GM18909 (cell line): Measurements from ENCODE around the gene PRKCQ.
"Not testable (repeated sequence)": the region's sequence is repeated elsewhere in the genome, so short reads cannot be mapped to it uniquely, and the experiment has no call there.

Source experiments
- ATAC-seq: cut with Tn5 transposase; IDR thresholded peaks from one replicate; pipeline ENCODE4 v1.9.1; 2021; ENCODE audit warnings: mild to moderate bottlenecking; ENCODE audit not compliant: unreplicated experiment, poor library complexity

Gene PRKCQ

DNA sequence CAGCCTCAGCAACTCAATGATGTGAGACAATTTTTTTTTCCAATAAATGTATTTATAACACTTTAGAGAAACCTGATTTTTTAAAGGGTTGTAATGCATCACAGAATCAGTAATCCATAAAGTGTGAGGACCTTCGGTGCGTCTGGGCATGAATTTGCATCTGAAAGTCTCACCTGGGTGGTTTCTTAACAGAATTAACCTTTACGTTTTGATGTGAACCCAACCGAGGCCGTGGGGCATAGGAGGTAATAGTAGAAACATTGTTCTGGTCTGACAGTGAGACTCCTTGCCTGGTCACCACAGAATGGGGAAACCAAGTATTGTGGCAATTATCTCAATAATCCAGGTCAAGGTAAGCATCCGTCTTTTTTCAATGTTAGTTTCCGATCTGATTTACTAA lies 114.6 kb downstream of the PRKCQ start:
- ATAC-seq, result no peak

DNA sequence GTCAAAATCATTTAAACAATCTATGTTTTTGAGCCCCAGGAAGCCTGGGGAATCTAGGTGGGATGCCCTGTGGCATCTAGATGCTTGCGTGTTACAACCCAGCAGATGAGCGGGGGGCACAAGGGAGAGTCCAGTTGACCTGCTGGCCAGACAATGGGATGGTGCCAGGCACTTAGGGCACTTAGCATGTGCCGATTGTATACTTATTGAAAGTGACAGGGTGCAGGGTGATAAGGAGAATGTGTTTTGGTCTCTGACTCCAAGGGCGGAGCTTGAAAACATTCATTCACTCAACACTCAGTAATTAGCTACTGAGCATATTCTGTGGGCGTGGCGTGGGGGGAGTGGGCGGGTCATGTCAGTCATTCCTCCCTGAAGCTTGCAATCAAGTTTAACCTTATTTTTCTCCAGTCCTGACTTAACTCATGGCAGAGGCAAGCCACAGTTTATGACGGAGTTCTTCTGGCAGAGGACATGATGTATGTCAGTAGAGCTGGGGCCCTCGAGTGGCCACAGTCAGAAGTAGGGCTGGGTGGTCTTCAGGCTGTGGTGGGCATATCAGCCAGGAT lies 115.1 kb downstream of the PRKCQ start:
- no peak for ATAC-seq

DNA sequence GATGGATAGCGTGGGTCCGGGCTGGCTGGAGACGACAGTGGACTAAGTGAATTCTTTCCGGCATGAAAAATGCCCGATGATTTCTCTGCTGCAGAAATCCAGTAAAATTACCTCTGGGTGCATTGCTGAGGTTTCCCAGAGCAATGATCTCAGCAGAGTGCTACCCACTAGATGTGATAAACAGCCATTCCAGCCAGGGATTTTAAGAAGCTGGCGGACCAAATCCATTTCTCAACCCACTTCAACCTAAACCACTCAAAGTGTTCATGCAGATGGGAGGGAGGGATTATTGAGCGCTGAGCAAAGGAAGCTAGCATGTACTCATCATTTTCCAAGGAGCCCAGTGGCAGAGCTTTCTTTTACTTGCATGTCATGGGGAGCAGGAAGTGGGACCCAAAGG lies 116.7 kb downstream of the PRKCQ start:
- no peak for ATAC-seq

DNA sequence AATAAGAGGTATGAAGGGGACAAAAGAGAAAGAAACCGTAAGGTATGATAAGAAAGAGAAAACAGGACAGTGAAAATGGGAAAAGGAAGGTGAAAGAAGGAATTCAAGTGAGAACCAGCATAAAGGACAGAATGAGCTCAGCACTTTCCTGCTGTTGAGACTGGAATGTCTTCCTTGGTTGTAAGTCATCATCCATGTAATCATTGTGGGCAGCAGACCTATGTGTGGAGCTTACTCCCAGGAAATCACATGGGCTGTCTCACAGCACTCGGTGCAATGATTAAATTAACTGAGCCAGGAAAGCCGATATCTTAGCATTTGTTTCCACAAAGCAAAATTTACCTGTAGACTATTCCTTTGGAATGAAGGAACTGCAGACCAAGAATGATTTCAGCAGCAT lies 118.1 kb downstream of the PRKCQ start:
- no peak for ATAC-seq

DNA sequence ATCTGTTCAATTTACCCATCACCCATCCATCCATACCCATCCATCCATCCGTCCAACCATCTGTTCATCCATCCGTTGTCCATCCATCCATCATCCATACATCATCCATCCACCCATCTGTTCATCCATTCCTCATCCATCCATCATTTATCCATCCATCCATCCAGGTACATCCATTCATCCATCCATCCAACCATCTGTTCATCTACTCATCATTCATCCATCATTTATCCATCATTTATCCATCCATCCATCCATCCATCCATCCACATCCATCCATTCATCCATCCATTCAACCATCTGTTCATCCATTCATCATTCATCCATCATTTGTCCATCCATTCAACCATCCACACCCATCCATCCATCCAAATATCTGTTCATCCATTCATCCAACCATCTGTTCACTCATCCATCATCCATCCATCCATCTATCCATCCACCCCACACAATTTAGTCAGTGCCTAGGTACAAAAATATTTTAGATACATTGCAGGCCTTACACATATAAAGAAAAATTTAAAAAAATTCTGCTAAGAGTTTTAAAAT lies 119.1 kb downstream of the PRKCQ start:
- no peak for ATAC-seq

DNA sequence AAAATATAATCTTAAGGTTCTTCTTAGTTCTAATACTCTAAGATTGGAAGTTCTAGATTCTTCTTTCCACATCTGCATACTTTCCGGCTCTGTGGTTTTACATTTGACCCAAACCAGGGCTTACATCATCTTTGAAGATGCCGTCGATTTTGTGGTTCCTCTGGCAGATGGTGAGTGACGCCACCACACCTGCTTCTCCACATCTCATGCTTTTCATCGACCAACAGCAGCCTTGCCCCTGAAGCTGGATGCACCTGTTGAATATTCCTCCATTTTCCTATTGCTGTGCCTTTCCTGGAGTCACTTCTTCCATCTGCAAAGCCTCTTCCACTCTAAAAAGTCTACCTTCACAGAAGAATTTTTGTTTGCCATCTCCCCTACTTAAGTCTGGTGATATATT lies 121.3 kb downstream of the PRKCQ start:
- ATAC-seq, result no peak

DNA sequence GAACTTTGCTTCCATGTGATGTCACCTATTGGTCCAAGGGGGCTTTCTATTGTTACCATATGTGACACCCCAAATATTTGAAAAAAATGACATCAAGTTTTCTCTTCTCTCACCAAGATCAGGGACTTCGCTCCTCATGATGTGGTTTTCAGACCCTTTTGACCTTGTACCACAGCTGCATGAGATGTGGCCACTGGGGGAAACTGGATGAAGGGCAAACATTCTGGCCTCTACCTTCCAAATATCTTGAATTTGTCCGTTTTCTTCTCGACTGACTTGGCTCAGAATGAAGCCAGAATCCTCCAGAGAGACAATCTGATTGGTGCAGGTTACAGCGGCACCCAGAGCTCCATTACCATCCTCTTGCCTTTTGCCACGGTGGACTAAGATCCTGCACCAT lies 122.7 kb downstream of the PRKCQ start:
- ATAC-seq, result no peak

DNA sequence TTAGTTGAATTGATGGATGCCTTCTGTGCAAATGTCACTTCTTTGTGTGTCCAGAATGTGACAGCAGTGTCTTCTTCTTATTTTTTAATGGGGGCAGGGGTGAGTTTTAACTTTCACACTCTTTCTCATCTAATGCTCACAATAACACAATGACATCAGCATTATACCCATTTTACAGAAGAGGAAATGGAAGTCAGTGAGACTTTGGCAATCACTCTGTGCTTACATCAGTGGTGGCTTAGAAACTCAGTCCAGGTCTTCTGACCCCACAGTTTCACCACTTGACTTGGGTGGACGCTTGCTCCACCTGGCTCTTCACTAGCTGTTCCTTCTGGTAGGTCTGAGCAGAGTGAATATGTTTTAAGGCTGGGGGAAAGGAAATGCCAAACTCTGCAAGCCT lies 124.0 kb downstream of the PRKCQ start:
- no peak for ATAC-seq

DNA sequence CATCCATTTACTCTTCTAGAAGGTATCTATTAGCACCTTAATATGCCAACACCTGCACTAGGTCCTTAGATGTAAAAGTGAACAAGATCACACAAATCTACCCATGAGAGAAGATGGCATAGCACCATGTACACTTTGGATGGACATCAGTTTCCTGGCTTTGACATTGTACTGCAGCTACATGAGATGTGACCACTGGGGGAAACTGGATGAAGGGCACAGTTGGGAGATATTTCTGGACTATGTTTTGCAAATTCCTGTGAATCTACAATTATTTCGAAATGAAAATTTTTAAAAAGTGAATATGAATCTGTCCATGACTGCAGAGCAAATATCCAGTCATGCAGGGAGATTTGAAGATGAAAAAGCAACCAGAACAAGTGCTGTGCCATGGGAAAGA lies 124.5 kb downstream of the PRKCQ start:
- no peak for ATAC-seq

DNA sequence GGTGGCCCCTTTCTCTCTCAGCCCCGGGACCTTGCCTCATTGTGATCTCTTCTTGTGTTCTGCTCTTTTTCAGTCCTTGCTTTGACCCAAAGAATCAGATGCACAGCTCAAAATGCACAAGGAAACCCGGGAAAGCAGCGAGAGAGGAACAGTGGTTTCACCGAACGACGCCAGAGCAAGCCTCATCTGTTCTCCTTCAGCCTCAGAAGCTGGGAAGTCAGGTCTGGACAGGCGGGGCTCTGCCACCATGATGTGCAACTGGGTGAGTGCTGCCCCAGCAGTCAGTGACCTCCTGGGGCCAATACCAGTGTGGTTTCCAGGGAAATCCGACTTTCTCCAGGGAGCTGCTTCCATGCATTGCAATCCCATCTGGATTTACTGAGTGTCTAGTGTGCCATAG lies 133.4 kb downstream of the PRKCQ start:
- ATAC-seq, result no peak

DNA sequence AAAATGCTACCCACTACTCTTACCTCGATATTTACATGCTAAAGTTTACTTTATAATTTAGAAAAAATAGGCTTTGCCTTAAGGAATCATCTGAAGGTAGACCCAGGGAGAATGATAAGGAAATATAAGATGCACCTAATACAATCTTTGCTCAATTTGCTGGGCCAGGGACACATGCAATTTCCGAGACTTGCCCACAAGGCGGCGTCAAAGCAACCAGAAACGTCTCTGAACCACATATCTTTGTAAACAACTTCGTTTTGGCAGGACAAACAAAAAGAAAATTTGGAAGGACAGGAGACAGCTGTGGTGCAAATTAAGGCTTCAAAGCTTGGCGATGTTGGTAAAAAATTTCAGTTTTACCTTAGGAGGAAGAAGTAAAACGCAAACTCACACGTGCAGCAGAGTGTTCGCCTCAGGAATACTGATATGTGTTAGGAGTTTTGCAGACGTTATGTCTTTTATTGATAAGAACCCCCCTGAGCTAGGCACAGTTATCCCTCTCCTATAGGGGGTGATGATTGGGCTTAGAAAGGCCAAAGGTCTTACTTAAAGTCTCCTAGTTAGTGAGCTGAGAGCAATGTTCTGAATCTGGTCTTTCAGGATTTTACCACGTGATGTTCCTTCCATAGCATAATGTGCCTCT lies 134.3 kb downstream of the PRKCQ start:
- ATAC-seq, result no peak

DNA sequence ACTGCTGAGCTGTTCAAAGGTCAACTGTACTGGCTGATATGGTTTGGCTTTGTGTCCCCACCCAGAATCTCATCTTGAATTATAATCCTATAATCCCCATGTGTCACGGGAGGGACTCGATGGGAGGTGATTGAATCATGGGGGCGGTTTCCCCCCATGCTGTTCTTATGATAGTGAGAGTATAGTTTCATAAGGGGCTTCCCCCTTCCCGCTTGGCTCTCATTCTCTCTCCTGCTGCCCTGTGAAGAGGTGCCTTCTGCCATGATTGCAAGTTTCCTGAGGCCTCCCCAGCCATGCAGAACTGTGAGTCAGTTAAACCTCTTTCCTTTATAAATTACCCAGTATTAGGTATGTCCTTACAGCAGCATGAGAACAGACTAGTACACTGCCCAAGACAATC lies 140.2 kb downstream of the PRKCQ start:
- ATAC-seq, result not testable (repeated sequence)

DNA sequence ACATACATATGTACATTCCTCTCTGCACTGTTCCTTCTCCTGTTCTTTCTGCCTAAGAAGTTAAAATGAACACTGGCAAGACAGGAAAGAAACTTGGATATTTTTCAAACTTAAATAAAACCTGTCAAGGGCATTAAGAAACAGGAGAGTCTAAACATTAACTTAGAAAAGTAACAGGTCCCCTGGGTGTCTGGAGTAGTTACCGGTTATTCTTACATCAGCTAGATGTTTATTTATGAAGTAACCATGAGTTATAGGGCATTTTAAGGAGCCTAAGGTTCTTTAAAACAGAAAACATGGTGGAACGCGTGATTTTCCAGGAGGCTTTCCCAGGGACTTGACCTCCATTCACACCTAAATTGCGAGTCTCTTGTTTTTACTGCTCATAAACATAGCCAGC lies 148.2 kb downstream of the PRKCQ start:
- ATAC-seq, result no peak

DNA sequence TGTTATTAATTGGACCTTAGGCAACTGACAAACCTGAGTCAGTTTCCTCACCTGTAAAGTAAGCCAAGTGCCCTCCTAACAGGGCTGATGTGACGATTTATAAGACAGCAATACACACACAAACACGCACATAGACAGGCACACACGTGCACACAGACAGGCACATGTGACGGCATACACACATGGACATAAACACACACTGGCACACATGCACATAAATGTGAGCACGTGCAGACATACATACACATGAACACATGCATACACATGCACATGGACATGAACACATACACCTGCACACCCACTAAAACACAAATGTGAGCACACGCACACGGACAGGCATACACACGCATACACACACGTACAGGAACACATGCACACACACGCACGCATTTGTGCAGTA lies 148.9 kb downstream of the PRKCQ start:
- ATAC-seq, result no peak

DNA sequence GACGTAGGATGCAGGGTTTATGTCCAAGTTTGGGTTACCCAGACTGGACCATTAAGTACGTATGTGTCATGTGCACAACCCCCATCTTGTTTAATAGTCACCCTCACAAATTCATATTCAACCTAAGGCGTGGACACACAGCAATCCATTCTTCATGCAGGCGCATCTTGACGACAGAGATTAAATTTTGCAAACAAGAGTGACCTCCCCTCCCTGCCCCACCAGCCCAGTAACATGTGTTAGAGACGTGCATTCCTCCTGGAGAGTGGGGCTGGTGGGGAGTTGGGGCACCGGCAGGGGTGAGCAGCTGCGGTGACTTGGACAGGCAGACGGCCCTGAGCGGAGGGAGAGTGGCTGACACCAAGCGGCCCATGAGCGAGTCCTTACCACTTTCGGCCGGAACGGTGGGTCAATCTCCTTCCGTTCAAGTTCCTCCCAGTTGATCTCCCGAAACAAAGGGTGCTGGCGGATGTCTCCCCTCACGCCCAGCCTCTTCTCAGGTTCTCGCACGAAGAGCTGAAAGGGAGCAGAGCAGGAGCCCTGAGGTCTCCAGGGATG lies 149.6 kb downstream of the PRKCQ start:
- no peak for ATAC-seq

DNA sequence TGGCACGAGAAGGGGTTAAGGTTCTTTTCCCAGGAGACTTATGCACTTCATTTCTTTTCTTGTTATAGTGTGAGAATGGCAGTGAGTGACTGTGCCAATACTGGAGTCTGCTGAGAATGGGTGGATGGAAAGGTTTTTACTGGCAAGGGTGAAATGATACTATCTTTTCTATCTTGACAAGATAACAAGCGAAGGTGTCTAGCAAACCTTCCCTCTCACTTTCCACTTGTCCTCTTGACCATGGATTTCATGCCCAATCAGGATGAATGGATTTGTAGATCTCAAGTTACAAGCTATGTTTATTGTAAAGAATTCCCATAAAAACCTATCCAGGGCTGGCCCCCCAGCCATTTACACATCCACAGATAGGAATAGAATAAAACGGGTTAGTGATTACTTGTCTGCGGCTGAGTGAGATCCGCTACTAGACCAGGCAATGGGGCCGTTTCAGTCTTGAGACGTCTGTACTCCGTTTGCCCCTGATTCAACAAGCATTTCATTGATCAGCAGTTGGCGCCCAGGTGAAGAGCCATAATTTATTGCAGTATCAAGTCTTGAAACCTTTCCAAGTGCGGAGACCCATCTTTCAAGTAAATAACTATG lies 152.6 kb downstream of the PRKCQ start:
- no peak for ATAC-seq

DNA sequence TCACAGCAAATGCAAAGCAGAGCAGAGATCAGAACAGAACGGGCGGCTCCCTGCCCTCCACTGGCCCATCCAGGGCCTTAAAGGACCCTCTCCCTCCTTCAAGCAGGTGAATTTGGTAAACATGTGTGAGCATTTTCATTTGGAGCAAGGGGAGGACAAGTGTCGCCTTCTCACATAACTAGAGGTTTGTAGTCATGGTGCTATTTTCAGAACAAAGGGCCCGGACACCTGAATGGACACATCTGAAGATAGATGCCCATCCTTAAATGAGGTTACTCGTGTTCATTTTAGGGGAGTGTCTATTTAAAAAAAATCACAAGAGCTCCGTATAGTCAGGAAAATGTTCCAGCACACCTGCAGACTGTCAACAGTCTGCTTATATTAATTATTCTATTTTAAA lies 153.8 kb downstream of the PRKCQ start:
- ATAC-seq, result no peak

DNA sequence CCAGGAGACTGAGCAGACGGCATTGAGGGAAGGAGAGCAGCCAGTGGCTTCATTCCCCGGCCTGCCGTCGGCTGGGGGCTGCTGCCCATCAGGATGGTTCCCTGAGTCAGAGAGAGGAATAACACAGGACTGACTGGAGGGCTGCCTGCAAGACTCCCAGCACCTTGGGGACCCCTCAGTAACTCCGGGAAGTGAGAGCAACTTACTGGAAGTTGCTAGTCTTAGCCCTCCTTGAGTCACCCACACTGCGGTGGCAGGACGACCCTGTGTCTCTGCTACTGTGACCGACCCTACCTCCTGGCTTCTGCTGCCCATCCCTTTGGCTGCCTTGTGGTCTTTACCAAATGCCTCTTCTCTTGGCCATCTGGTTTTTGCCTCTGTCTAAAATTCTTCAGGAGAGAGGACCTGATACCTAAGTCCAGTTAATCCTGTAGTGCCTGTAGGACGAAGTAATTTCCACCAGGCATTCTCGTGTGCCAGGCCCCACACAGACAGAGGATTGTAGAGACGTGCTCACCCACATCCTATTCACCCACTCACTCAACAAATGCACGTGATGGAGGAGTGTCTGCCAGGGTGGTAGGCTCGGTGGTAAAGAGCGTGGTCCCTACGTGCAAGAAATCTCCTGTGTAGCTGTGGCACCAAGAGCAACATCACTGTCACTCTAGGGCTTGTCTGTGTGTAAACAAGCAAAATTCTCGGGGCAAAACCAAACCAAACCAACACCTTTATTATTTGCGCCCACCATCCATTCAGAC lies 156.5 kb downstream of the PRKCQ start:
- no peak for ATAC-seq

DNA sequence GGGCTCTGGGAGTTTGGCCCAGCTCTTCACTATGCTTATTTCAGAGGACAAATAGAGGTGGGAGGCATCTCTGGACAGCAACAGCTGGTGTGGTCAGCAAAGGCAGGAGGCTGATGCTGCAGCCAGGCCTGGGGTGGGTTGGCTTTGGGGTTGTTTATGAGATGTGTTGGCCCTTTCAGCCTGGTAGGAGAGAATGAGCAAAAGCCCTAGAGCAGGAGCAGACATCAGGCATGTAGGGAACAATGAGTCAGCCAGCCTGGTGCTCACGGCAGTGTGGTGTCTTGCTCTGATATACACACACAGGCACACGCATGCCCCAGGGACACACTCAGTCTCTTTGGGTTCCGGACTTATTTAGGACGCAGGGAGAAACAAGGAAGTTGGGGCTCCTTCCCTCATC lies 157.1 kb downstream of the PRKCQ start:
- no peak for ATAC-seq

DNA sequence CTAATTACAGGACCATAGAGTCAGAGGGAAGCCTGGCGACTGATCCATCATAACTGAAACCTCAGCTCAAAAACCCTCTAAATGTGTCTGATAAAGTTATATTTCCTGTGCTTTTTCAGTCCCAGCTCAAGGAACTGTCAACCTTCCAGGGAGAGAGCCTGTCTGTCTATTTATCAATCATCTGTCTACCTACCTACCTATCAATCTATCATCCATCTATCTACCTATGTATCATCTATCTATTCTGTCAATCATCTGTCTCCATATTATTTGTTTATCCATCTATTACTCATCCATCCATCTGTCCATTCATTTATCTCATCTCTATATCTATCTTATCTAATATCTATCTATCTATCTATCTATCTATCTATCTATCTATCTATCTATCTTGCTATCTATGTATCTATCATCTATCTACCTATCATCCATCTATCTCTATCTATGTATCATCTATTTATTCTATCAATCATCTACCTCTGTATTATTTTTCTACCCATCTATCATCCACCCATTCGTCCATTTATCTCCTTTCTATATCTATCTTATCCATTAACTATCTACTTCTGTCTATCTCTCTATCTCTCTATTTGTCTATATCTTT lies 161.4 kb downstream of the PRKCQ start:
- no peak for ATAC-seq

DNA sequence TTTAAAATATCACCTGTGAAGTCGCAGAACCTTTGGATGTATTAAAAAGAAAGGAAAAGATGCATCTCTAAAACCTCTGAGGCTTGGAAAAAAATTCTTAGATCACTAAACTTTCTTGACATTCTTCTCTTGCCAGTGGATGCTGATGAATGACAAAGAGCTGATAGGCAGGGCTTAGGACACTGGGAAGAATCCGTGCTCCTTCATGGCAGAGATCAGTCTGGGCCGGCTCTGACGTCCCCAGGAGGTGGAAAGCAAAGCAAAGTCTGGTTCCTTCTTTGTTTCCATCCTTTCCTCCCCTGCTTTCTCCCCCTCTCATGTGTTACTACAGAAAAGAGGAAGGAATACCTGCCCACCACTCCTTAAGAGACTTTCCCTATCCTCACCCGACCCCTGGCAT lies 161.9 kb downstream of the PRKCQ start:
- ATAC-seq, result no peak
